Trophoblast cell (in vitro differentiated cells and primary cell): ENCODE results near the gene SIGLEC11.
A peak's percentile ranks its signal among the peaks of the same experiment; 100 is the strongest.

Experiments
- DNase-seq, 2 donors: peaks; one replicate each; pipeline ENCODE4 v3.0.0-alpha.2; 2016
- H2AFZ ChIP-seq: 2 replicates; pipeline ENCODE4 v1.6.1; 2013; ENCODE audit warnings: low read length, moderate library complexity, mild to moderate bottlenecking; ENCODE audit not compliant: insufficient read depth, poor library complexity
- H2AK5ac ChIP-seq: 2 replicates; pipeline ENCODE4 v1.6.1; 2013; ENCODE audit warnings: mild to moderate bottlenecking, low read length
- H2BK120ac ChIP-seq: 2 replicates; pipeline ENCODE4 v1.6.1; 2013; ENCODE audit warnings: low read length, mild to moderate bottlenecking, moderate library complexity; ENCODE audit not compliant: insufficient read depth, poor library complexity
- H2BK12ac ChIP-seq: 2 replicates; pipeline ENCODE4 v1.6.1; 2013; ENCODE audit warnings: mild to moderate bottlenecking, low read length, moderate library complexity
- H2BK5ac ChIP-seq: 2 replicates; pipeline ENCODE4 v1.6.1; 2013; ENCODE audit warnings: low read length, low read depth, moderate library complexity, mild to moderate bottlenecking; ENCODE audit not compliant: poor library complexity
- H3K14ac ChIP-seq: 2 replicates; pipeline ENCODE4 v1.6.1; 2013; ENCODE audit warnings: mild to moderate bottlenecking, low read length
- H3K18ac ChIP-seq: 2 replicates; pipeline ENCODE4 v1.6.1; 2013; ENCODE audit warnings: mild to moderate bottlenecking, low read length
- H3K23ac ChIP-seq: 2 replicates; pipeline ENCODE4 v1.6.1; 2013; ENCODE audit warnings: low read length
- H3K27ac ChIP-seq: 2 replicates; pipeline ENCODE4 v1.5.1; 2013; ENCODE audit warnings: low read depth, mild to moderate bottlenecking, inconsistent platforms, low read length, moderate library complexity
- H3K27me3 ChIP-seq: 2 replicates; pipeline ENCODE4 v1.6.1; 2013; ENCODE audit warnings: inconsistent platforms, mild to moderate bottlenecking, low read length, moderate library complexity; ENCODE audit not compliant: insufficient read depth
- H3K36me3 ChIP-seq, 2 experiments: 1 replicate in 1 of 2; 2 replicates in 1 of 2; pipeline ENCODE4 v1.6.1; 2013; ENCODE audit warnings: low read length in 2 of 2, mild to moderate bottlenecking in 2 of 2, moderate library complexity in 1 of 2; ENCODE audit not compliant: insufficient read depth in 2 of 2, control insufficient read depth in 1 of 2
- H3K4ac ChIP-seq: 2 replicates; pipeline ENCODE4 v1.6.1; 2013; ENCODE audit warnings: low read depth, mild to moderate bottlenecking, low read length, moderate library complexity
- H3K4me1 ChIP-seq, 2 experiments: 1 replicate in 1 of 2; 2 replicates in 1 of 2; pipeline ENCODE4 v1.6.1; 2013; ENCODE audit warnings: low read length in 2 of 2, mild to moderate bottlenecking in 2 of 2, moderate library complexity in 1 of 2; ENCODE audit not compliant: insufficient read depth in 2 of 2, control insufficient read depth in 1 of 2
- H3K4me2 ChIP-seq: 2 replicates; pipeline ENCODE4 v1.6.1; 2013; ENCODE audit warnings: inconsistent platforms, mild to moderate bottlenecking, low read length, moderate library complexity
- H3K4me3 ChIP-seq: 2 replicates; pipeline ENCODE4 v1.5.1; 2013; ENCODE audit warnings: mild to moderate bottlenecking, low read depth, low read length, inconsistent platforms
- H3K79me1 ChIP-seq: one replicate; pipeline ENCODE4 v1.6.1; 2013; ENCODE audit warnings: low read length
- H3K79me2 ChIP-seq: 2 replicates; pipeline ENCODE4 v1.6.1; 2013; ENCODE audit warnings: low read length, mild to moderate bottlenecking; ENCODE audit not compliant: control insufficient read depth, insufficient read depth, poor library complexity
- H3K9ac ChIP-seq: 2 replicates; pipeline ENCODE4 v1.6.1; 2013; ENCODE audit warnings: mild to moderate bottlenecking, low read length
- H3K9me3 ChIP-seq: 2 replicates; pipeline ENCODE4 v1.6.1; 2013; ENCODE audit warnings: low read depth, mild to moderate bottlenecking, control low read depth, inconsistent platforms, low read length; ENCODE audit not compliant: insufficient read depth
- H4K12ac ChIP-seq: 2 replicates; pipeline ENCODE4 v1.6.1; 2013; ENCODE audit warnings: low read depth, mild to moderate bottlenecking, low read length, moderate library complexity
- H4K8ac ChIP-seq: 2 replicates; pipeline ENCODE4 v1.6.1; 2013; ENCODE audit warnings: low read depth, mild to moderate bottlenecking, low read length, moderate library complexity
- H4K91ac ChIP-seq: one replicate; pipeline ENCODE4 v1.6.1; 2013; ENCODE audit warnings: low read depth, mild to moderate bottlenecking, low read length, moderate library complexity
- WGBS: extraction: QIAGEN DNeasy Blood & Tissue Kit; methylation state at CpG from one replicate; pipeline ENCODE4 v1.1.7; 2013; ENCODE audit warnings: missing lambda C conversion rate; ENCODE audit not compliant: insufficient read length, insufficient coverage; ENCODE audit errors: extremely low coverage; 5-methylcytosine and 5-hydroxymethylcytosine counted together

SIGLEC11 gene

GRCh38 chr19:49930483-49931011, 30.4 kb downstream of the SIGLEC11 start:
- Histone ChIP-seq H3K14ac (no peak overlapping the region), H3K27ac (no peak overlapping the region), H4K8ac (no peak overlapping the region), H3K4me1 (peaks cover 6 to 8% of the 10 kb centered on the region in 2 experiments), H4K12ac (no peak overlapping the region), H3K4me2 (no peak overlapping the region), H3K9me3 (peaks cover 3% of the 10 kb centered on the region), H3K36me3 (peaks cover 16 to 19% of the 10 kb centered on the region in 2 experiments), H4K91ac (no peak overlapping the region), H2BK120ac (no peak overlapping the region), H3K79me2 (peaks cover 15% of the 10 kb centered on the region), H2AFZ (peak overlapping the region; percentile 6), H3K4me3 (no peak overlapping the region), H2BK12ac (no peak overlapping the region), H3K23ac (no peak overlapping the region), H2AK5ac (no peak overlapping the region), H3K9ac (no peak overlapping the region), H3K18ac (no peak overlapping the region), H3K79me1 (peaks cover 11% of the 10 kb centered on the region), H2BK5ac (no peak overlapping the region), H3K4ac (no peak overlapping the region), H3K27me3 (no peaks in the 10 kb centered on the region)
- no CpG with 5 or more reads among the region's 15 CpGs for WGBS
- peak in 1 of 2 donors; percentile 19 for DNase-seq

- H3K23ac ChIP-seq = no peak overlapping the region
- peak overlapping the region; percentile 56 for H3K18ac ChIP-seq
- peak overlapping the region; percentile 98 for H4K91ac ChIP-seq
- peaks cover 18 to 19% of the 10 kb centered on the region in 2 experiments for H3K36me3 ChIP-seq
- H2AFZ ChIP-seq = peak overlapping the region; percentile 95
- H3K27me3 ChIP-seq = no peaks in the 10 kb centered on the region
- peak overlapping the region; percentile 90 for H3K27ac ChIP-seq
- H2BK5ac ChIP-seq = no peak overlapping the region
- H3K79me2 ChIP-seq = peaks cover 15% of the 10 kb centered on the region
- no peak overlapping the region for H2AK5ac ChIP-seq
- peaks cover 11% of the 10 kb centered on the region for H3K79me1 ChIP-seq
- no peak overlapping the region for H3K4ac ChIP-seq
- H3K9me3 ChIP-seq = peaks cover 3% of the 10 kb centered on the region
- WGBS = no CpG with 5 or more reads among the region's 43 CpGs
- H3K4me2 ChIP-seq = peak overlapping the region; percentile 85
- peak overlapping the region; percentile 86 for H3K9ac ChIP-seq
- H4K8ac ChIP-seq = peak overlapping the region; percentile 97
- peak overlapping the region; percentile 55 for H4K12ac ChIP-seq
- peaks cover 6 to 8% of the 10 kb centered on the region in 2 experiments for H3K4me1 ChIP-seq
- peak overlapping the region; percentile 73 for H2BK120ac ChIP-seq
- H2BK12ac ChIP-seq = no peak overlapping the region
- H3K14ac ChIP-seq = peak overlapping the region; percentile 51
- DNase-seq = peak; percentile 84 to 92
- peak overlapping the region; percentile 90 for H3K4me3 ChIP-seq
Observed at GRCh38 chr19:49929611-49930482, 31.1 kb downstream of the SIGLEC11 start.

- H3K9me3 ChIP-seq = peaks cover 3% of the 10 kb centered on the region
- H4K12ac ChIP-seq = peak within 1 kb of the TSS; percentile 99
- H3K27me3 ChIP-seq = no peaks in the 10 kb centered on the region
- peak within 1 kb of the TSS; percentile 90 for H3K27ac ChIP-seq
- H4K91ac ChIP-seq = peak within 1 kb of the TSS; percentile 98
- peaks cover 25% of the 10 kb centered on the region in 2 experiments for H3K36me3 ChIP-seq
- H3K4me3 ChIP-seq = peak within 1 kb of the TSS; percentile 90
- H2BK12ac ChIP-seq = no peak within 1 kb of the TSS
- peak within 1 kb of the TSS; percentile 95 for H2BK5ac ChIP-seq
- peak within 1 kb of the TSS; percentile 97 for H3K14ac ChIP-seq
- peak within 1 kb of the TSS; percentile 85 for H3K4me2 ChIP-seq
- H3K9ac ChIP-seq = peak within 1 kb of the TSS; percentile 92
- H3K4ac ChIP-seq = peak within 1 kb of the TSS; percentile 96
- peak; percentile 68 to 77 for DNase-seq
- H3K79me1 ChIP-seq = peaks cover 11% of the 10 kb centered on the region
- H3K23ac ChIP-seq = no peak within 1 kb of the TSS
- peak within 1 kb of the TSS; percentile 95 for H2AK5ac ChIP-seq
- H2AFZ ChIP-seq = peak within 1 kb of the TSS; percentile 95
- H3K79me2 ChIP-seq = peaks cover 15% of the 10 kb centered on the region
- peak within 1 kb of the TSS; percentile 97 for H4K8ac ChIP-seq
- H3K18ac ChIP-seq = peak within 1 kb of the TSS; percentile 99
- H3K4me1 ChIP-seq = peaks cover 6 to 8% of the 10 kb centered on the region in 2 experiments
- WGBS = no CpG with 5 or more reads among the region's 48 CpGs
- peak within 1 kb of the TSS; percentile 92 for H2BK120ac ChIP-seq
Observed at GRCh38 chr19:49929121-49929610, 31.8 kb downstream of the SIGLEC11 start, which contains the start of the genes ATF5 and NUP62. Gene ATF5 (plus strand): TSS chr19:49929205. CDS start chr19:49930851, 1,646 bp downstream. Gene NUP62 (minus strand): TSS chr19:49929504. CDS start chr19:49909807, 19,697 bp downstream.

GRCh38 chr19:49927526-49928264, 33.3 kb downstream of the SIGLEC11 start:
- Histone ChIP-seq H3K36me3 (peaks cover 37 to 38% of the 10 kb centered on the region in 2 experiments), H2AK5ac (peak overlapping the region; percentile 39), H4K91ac (no peak overlapping the region), H3K79me1 (peaks cover 11% of the 10 kb centered on the region), H3K27me3 (no peaks in the 10 kb centered on the region), H3K79me2 (peaks cover 15% of the 10 kb centered on the region), H3K14ac (no peak overlapping the region), H3K27ac (no peak overlapping the region), H4K8ac (peak overlapping the region; percentile 6), H3K4me1 (peaks cover 6 to 8% of the 10 kb centered on the region in 2 experiments), H3K4me2 (peak overlapping the region; percentile 35), H2AFZ (no peak overlapping the region), H3K9me3 (peaks cover 2% of the 10 kb centered on the region), H4K12ac (peak overlapping the region; percentile 7), H2BK12ac (no peak overlapping the region), H3K18ac (peak overlapping the region; percentile 61), H2BK5ac (no peak overlapping the region), H3K9ac (no peak overlapping the region), H3K4ac (peak overlapping the region; percentile 96), H2BK120ac (no peak overlapping the region), H3K23ac (no peak overlapping the region), H3K4me3 (no peak overlapping the region)
- DNase-seq = no peak
- no CpG with 5 or more reads among the region's 14 CpGs for WGBS
